ENCODE data around the gene PEAK1. TPM values are rescaled to one million over a fixed set of nuclear protein-coding genes. Genes with fewer than 3 reads are reported as not detected.

Gene PEAK1
- total RNA-seq, 1 experiment from 2014 or later, result 21.2 TPM

GRCh38 chr15:77311618-77312398 lies 108.1 kb downstream of the PEAK1 start:
- Histone ChIP-seq H3K79me1 (ENCODE audit: insufficient read depth, low read depth, low read length, poor library complexity, severe bottlenecking) (no peaks in the 10 kb centered on the region), H4K20me1 (ENCODE audit: control insufficient read depth, insufficient read depth, insufficient read length) (no peaks in the 10 kb centered on the region), H2BK5ac (ENCODE audit: insufficient read length, low read length) (no peak overlapping the region), H3K14ac (ENCODE audit: insufficient read depth, low read length) (no peak overlapping the region), H3T11ph (ENCODE audit: low read length) (no peak overlapping the region), H3K18ac (ENCODE audit: insufficient read length, low read depth, low read length) (no peak overlapping the region), H2BK120ac (ENCODE audit: low read depth, low read length, poor library complexity, severe bottlenecking) (no peak overlapping the region), H2BK15ac (ENCODE audit: low read depth, low read length) (no peak overlapping the region), H2AFZ (ENCODE audit: low read length) (no peak overlapping the region), H3K27ac (ENCODE audit: insufficient read length, low read depth, low read length) (no peak overlapping the region), H3K4ac (ENCODE audit: low read depth, low read length) (no peak overlapping the region), H3K23me2 (ENCODE audit: insufficient read length, low read depth, low read length, poor library complexity, severe bottlenecking) (no peaks in the 10 kb centered on the region), H4K91ac (ENCODE audit: insufficient read length, low read depth, low read length) (no peak overlapping the region), H3K56ac (ENCODE audit: insufficient read length, low read depth, low read length) (no peak overlapping the region), H3K23ac (ENCODE audit: insufficient read length, low read depth, low read length) (no peak overlapping the region), H3K4me1 (ENCODE audit: insufficient read depth, low read length) (peaks cover 2% of the 10 kb centered on the region; the same call in 1 of the 2 replicates), H4K5ac (ENCODE audit: insufficient read length, low read depth, low read length) (no peak overlapping the region), H3K9ac (ENCODE audit: extremely low read depth, insufficient read length, low read length) (no peak overlapping the region), H3K27me3 (ENCODE audit: insufficient read depth, low read length) (no peaks in the 10 kb centered on the region), H2AK5ac (ENCODE audit: insufficient read length, low read length) (no peak overlapping the region), H3K9me3 (ENCODE audit: control insufficient read depth, low read depth, low read length) (no peaks in the 10 kb centered on the region), H2BK20ac (ENCODE audit: low read depth, low read length, poor library complexity, severe bottlenecking) (no peak overlapping the region), H3K4me2 (ENCODE audit: insufficient read depth, insufficient read length, low read length) (no peak overlapping the region), H3K79me2 (ENCODE audit: insufficient read depth, low read length) (no peaks in the 10 kb centered on the region), H4K8ac (replicated peaks; ENCODE audit: insufficient read length, low read depth, low read length) (no peak overlapping the region), H2BK12ac (ENCODE audit: insufficient read length, low read depth, low read length) (no peak overlapping the region)
- Mint-ChIP-seq H3K4me1 (peaks cover 9 to 13% of the 10 kb centered on the region in 2 experiments), H3K27me3 (ENCODE audit: low read depth) (no peaks in the 10 kb centered on the region), H3K27ac (peak overlapping the region in 1 of 3 experiments; percentile 1; a peak in 1 of 7 replicates), H3K4me3 (no peak overlapping the region), H3K36me3 (ENCODE audit: insufficient read depth in 1 of 3, low read depth in 3 of 3) (no peaks in the 10 kb centered on the region), H3K9me3 (no peaks in the 10 kb centered on the region)
- TF ChIP-seq, protein P1, sequence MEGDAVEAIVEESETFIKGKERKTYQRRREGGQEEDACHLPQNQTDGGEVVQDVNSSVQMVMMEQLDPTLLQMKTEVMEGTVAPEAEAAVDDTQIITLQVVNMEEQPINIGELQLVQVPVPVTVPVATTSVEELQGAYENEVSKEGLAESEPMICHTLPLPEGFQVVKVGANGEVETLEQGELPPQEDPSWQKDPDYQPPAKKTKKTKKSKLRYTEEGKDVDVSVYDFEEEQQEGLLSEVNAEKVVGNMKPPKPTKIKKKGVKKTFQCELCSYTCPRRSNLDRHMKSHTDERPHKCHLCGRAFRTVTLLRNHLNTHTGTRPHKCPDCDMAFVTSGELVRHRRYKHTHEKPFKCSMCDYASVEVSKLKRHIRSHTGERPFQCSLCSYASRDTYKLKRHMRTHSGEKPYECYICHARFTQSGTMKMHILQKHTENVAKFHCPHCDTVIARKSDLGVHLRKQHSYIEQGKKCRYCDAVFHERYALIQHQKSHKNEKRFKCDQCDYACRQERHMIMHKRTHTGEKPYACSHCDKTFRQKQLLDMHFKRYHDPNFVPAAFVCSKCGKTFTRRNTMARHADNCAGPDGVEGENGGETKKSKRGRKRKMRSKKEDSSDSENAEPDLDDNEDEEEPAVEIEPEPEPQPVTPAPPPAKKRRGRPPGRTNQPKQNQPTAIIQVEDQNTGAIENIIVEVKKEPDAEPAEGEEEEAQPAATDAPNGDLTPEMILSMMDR (conservative IDR thresholded peaks at IDR 0.05), result no peak
- WGBS (ENCODE audit: extremely low coverage, insufficient read length, low lambda C conversion rate), result no CpG with 5 or more reads among the region's 8 CpGs
- DNase-seq, result no peak

Data from H9 (cell line).